Measurements from ENCODE around the gene TUFT1.

GRCh38 chr1:151612501-151613281, 72.6 kb downstream of the TUFT1 start:
- TF ChIP-seq CTCF (IDR thresholded peaks at IDR 0.05) (no peak), POLR2A (IDR thresholded peaks at IDR 0.05) (no peak)

Measured in heart left ventricle (tissue), 13 donors.